T-helper 2 cell treated with Interferon-gamma antibody and Interleukin-4, amounts not matched to agents 5 μg/mL and 100 μg/mL, for 36 hours (primary cell): ENCODE results near the gene CTNNA3.

Experiments
- DNase-seq: peaks from one replicate; pipeline ENCODE4 v3.0.0; 2021; ENCODE audit warnings: low spot score
- H3K27ac Mint-ChIP-seq: one replicate; pipeline ENCODE4 v1.8.0; 2021; ENCODE audit warnings: mild to moderate bottlenecking, mixed read lengths
- H3K27me3 Mint-ChIP-seq: one replicate; pipeline ENCODE4 v1.8.0; 2021; ENCODE audit warnings: low read depth, mixed read lengths
- H3K36me3 Mint-ChIP-seq: one replicate; pipeline ENCODE4 v1.8.0; 2021; ENCODE audit warnings: low read depth, mixed read lengths
- H3K4me1 Mint-ChIP-seq: one replicate; pipeline ENCODE4 v1.8.0; 2021; ENCODE audit warnings: low read depth, mixed read lengths
- H3K4me3 Mint-ChIP-seq: one replicate; pipeline ENCODE4 v1.8.0; 2022; ENCODE audit warnings: mild to moderate bottlenecking, moderate library complexity, mixed read lengths
- H3K9me3 Mint-ChIP-seq: one replicate; pipeline ENCODE4 v1.8.0; 2021; ENCODE audit warnings: mixed read lengths

The CTNNA3 gene

DNA sequence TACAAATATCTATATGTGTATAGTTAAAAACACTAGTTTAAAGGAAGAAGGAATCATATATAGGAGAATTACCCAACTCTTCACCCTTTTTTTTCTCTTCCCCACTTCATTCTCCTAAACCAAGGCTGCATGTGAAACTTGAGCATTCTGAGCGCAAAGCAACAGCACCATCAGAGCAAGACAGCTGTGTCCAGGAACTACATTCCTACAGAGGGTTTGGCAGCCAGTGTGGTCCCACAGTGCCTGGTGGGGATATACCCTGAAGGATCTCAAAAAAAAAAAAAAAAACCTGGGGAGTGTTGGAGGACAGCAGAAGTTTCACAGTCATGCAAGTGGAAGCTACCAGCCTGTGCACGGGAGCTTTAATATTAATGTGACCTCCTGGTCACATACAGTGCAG is 310.4 kb downstream of the CTNNA3 start:
- peaks cover 2% of the 10 kb centered on the region for H3K4me1 Mint-ChIP-seq
- H3K27me3 Mint-ChIP-seq, result peaks cover 10% of the 10 kb centered on the region
- DNase-seq, result no peak
- H3K9me3 Mint-ChIP-seq, result no peaks in the 10 kb centered on the region
- no peak overlapping the region for H3K4me3 Mint-ChIP-seq
- H3K36me3 Mint-ChIP-seq, result no peaks in the 10 kb centered on the region
- no peak overlapping the region for H3K27ac Mint-ChIP-seq

DNA sequence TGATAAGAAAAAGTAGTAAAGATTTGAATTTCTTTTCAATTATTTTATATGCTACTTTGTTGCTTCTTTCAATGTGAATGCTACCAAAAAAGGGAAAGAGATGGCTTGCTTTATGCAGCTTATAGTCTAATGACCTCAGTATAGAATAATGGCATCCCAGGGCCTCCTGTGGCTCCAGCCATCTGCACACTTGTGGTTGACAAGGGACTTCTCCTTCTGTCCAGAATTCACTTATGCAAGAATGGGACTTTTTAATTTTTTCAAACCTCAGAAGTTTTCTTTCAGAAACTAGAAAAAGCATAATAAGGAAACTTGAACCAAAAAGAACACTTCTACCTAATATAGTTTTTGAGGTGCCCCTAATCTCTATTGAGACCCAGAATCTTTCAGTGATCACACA is 310.9 kb downstream of the CTNNA3 start:
- no peak overlapping the region for H3K27ac Mint-ChIP-seq
- no peak for DNase-seq
- no peaks in the 10 kb centered on the region for H3K36me3 Mint-ChIP-seq
- H3K4me1 Mint-ChIP-seq, result peaks cover 2% of the 10 kb centered on the region
- no peaks in the 10 kb centered on the region for H3K9me3 Mint-ChIP-seq
- no peak overlapping the region for H3K4me3 Mint-ChIP-seq
- peaks cover 10% of the 10 kb centered on the region for H3K27me3 Mint-ChIP-seq

DNA sequence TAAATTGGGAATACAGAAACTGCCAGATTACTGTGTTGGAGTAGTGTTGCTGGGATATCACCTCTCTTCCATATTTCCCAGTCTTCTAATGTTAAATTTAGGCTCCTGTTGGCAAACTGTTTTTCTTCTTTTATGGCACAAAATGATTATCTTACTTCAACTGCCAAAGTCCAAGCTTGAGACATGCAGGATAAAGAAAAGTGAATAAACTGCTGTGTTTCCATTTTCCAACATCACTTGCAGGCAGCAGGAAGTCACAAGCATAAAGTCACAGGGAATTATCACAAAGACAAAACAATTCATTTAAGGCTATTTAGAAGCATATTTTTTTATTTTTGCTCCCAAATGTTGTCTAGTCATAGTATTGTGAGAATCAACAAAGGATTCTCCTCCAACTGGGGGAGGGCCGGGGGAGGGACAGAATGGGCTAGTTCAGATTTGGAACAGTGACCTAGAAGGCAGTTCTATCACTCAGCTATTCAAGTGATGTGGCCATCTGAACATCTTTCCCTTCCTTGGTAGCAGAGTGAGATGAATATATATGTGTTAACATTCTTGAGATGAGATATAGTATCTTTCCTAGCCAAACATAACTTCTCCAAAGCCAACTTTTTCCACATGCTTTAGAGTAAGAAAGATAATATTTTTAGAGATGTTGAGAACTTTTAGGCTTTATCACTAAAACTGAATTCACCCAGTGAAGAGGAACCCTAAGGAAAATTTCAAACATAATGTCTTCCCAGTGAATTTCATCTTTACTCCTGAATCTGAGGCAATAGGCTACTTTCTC is 364.7 kb downstream of the CTNNA3 start:
- Mint-ChIP-seq H3K36me3 (no peaks in the 10 kb centered on the region), H3K27me3 (no peaks in the 10 kb centered on the region), H3K9me3 (no peaks in the 10 kb centered on the region), H3K4me3 (no peak overlapping the region), H3K27ac (no peak overlapping the region), H3K4me1 (no peaks in the 10 kb centered on the region)
- no peak for DNase-seq

DNA sequence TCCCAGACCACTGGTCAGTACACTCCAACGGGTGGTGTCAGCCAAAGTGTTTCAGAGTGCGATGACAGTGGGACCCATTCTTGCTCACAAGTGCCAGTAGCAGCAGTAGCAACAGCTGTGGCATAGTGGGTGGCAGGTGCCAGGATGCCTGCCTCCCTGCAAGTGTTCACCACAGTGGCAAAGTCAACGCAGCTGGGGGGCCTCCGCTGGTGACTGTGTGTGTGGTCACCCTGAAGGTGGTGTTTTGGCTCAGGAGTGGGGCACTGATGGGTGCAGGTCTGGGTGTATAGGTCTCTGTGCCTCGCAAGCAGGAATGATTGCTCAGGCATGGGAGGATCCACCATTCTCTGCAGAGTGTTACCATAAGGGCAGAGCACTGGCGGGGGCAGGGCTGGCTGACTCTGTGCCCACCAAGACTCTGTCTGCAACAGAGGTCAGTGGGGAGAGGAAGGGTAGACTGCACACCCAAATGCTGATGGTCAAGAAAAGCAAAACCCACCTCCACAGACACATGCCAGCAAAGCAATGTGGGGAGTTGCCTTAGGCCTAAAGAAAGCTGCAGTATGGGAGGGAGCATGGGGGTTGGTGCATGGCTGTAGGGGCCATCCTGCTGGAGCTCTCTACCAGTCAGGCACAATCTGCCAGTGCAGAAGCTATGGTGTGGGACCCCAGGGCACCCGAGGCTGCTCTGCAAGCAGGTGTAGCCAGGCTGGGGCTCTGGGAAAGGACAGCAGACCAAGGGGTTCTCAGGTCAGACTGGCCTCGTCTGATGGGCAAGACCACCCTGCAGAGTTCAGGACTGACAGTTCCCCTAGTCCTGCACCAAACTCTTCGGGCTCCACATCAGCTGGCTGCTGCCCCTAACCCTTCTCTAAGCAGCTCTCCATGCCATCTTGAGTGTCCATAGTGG is 368.1 kb downstream of the CTNNA3 start:
- peaks cover 9% of the 10 kb centered on the region for H3K9me3 Mint-ChIP-seq
- no peaks in the 10 kb centered on the region for H3K4me1 Mint-ChIP-seq
- no peak overlapping the region for H3K4me3 Mint-ChIP-seq
- no peaks in the 10 kb centered on the region for H3K27me3 Mint-ChIP-seq
- H3K36me3 Mint-ChIP-seq, result no peaks in the 10 kb centered on the region
- H3K27ac Mint-ChIP-seq, result no peak overlapping the region
- no peak for DNase-seq

DNA sequence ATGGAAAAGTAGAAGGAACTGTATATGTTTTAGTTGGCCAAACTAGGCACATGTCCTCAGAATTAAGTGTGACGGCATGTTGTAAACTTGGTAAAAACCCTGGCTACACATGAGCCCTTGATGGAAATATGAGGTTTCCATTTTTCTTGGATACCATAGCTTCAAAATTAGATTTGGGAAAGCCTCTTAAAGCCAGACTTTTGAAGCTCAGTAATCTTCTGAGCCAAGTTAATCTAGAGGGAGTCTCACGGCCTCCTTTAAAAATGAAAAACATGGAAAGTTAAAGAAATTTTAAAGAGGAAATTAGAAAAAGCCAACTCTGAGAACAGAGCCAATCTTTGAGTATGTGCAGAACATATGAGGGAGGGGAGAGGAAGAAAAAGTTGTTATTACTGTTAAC is 376.0 kb downstream of the CTNNA3 start:
- H3K4me3 Mint-ChIP-seq, result no peak overlapping the region

GRCh38 chr10:67308912-67309311 is 387.1 kb downstream of the CTNNA3 start:
- DNase-seq, result no peak
- H3K4me3 Mint-ChIP-seq, result no peak overlapping the region
- H3K4me1 Mint-ChIP-seq, result no peaks in the 10 kb centered on the region
- H3K27ac Mint-ChIP-seq, result no peak overlapping the region
- no peaks in the 10 kb centered on the region for H3K9me3 Mint-ChIP-seq
- no peaks in the 10 kb centered on the region for H3K36me3 Mint-ChIP-seq
- H3K27me3 Mint-ChIP-seq, result no peaks in the 10 kb centered on the region

More for the DNA sequence above, 376.0 kb downstream of the CTNNA3 start:
- Mint-ChIP-seq H3K27ac (no peak overlapping the region), H3K9me3 (peaks cover 4% of the 10 kb centered on the region), H3K27me3 (no peaks in the 10 kb centered on the region), H3K4me1 (no peaks in the 10 kb centered on the region), H3K36me3 (no peaks in the 10 kb centered on the region)
- DNase-seq, result no peak

GRCh38 chr10:67306588-67307205 is 389.3 kb downstream of the CTNNA3 start:
- Mint-ChIP-seq H3K27me3 (no peaks in the 10 kb centered on the region), H3K36me3 (no peaks in the 10 kb centered on the region), H3K27ac (no peak overlapping the region), H3K4me1 (no peaks in the 10 kb centered on the region), H3K4me3 (no peak overlapping the region), H3K9me3 (no peaks in the 10 kb centered on the region)
- no peak for DNase-seq

- no peaks in the 10 kb centered on the region for H3K9me3 Mint-ChIP-seq
Measured at GRCh38 chr10:67302701-67303100, 393.3 kb downstream of the CTNNA3 start.

DNA sequence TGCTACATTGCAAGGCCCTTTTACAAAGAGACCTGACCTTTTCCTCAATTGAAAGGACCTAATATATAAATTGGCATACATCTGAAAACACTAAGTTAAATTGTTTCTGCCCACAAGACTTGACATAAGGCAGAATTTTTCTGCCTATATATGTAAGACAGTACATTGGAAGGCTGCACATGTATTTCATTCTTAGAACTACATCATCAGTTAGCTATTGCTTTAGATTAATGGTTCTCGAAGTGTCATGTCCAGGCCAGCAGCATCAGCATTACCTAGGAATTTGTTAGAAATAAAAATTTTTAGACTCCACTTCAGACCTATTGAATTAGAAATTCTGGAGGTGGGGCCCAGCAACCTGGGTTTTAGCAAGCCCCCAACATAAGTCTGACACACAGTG is 396.2 kb downstream of the CTNNA3 start:
- no peak overlapping the region for H3K4me3 Mint-ChIP-seq
- no peaks in the 10 kb centered on the region for H3K9me3 Mint-ChIP-seq
- H3K36me3 Mint-ChIP-seq, result no peaks in the 10 kb centered on the region
- H3K27ac Mint-ChIP-seq, result no peak overlapping the region
- H3K27me3 Mint-ChIP-seq, result no peaks in the 10 kb centered on the region
- no peak for DNase-seq
- H3K4me1 Mint-ChIP-seq, result no peaks in the 10 kb centered on the region

More at GRCh38 chr10:67302701-67303100, 393.3 kb downstream of the CTNNA3 start:
- no peaks in the 10 kb centered on the region for H3K4me1 Mint-ChIP-seq
- no peak overlapping the region for H3K27ac Mint-ChIP-seq
- no peaks in the 10 kb centered on the region for H3K36me3 Mint-ChIP-seq
- no peak for DNase-seq
- H3K27me3 Mint-ChIP-seq, result no peaks in the 10 kb centered on the region
- no peak overlapping the region for H3K4me3 Mint-ChIP-seq

GRCh38 chr10:67297637-67298181 is 398.3 kb downstream of the CTNNA3 start:
- DNase-seq, result no peak
- no peaks in the 10 kb centered on the region for H3K4me1 Mint-ChIP-seq
- H3K9me3 Mint-ChIP-seq, result no peaks in the 10 kb centered on the region
- H3K27ac Mint-ChIP-seq, result no peak overlapping the region
- H3K4me3 Mint-ChIP-seq, result no peak overlapping the region
- no peaks in the 10 kb centered on the region for H3K27me3 Mint-ChIP-seq
- no peaks in the 10 kb centered on the region for H3K36me3 Mint-ChIP-seq

DNA sequence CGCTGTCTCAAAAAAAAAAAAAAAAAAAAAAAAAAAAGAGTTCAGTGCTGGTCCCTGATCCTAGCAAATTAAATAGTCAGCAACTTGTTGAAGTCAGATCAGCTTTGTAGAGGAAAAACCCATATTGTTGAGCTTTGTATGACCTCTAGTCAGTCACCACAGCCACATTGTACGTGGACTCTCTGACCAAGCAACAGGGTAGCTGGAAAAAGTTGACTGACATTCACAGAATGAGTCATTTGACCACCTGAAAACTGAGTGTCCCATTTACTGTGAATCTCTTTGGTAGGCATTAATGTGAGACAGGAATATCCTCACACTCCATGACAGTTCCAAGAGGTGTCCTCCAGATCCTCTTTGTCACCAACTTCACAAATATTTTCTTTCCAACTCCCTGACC is 399.1 kb downstream of the CTNNA3 start:
- no peaks in the 10 kb centered on the region for H3K4me1 Mint-ChIP-seq
- H3K9me3 Mint-ChIP-seq, result no peaks in the 10 kb centered on the region
- DNase-seq, result no peak
- no peaks in the 10 kb centered on the region for H3K27me3 Mint-ChIP-seq
- H3K36me3 Mint-ChIP-seq, result no peaks in the 10 kb centered on the region
- H3K27ac Mint-ChIP-seq, result no peak overlapping the region
- no peak overlapping the region for H3K4me3 Mint-ChIP-seq

GRCh38 chr10:67288688-67289410 is 407.1 kb downstream of the CTNNA3 start:
- Mint-ChIP-seq H3K27ac (no peak overlapping the region), H3K4me1 (no peaks in the 10 kb centered on the region), H3K36me3 (no peaks in the 10 kb centered on the region), H3K27me3 (no peaks in the 10 kb centered on the region), H3K4me3 (no peak overlapping the region), H3K9me3 (no peaks in the 10 kb centered on the region)
- no peak for DNase-seq

DNA sequence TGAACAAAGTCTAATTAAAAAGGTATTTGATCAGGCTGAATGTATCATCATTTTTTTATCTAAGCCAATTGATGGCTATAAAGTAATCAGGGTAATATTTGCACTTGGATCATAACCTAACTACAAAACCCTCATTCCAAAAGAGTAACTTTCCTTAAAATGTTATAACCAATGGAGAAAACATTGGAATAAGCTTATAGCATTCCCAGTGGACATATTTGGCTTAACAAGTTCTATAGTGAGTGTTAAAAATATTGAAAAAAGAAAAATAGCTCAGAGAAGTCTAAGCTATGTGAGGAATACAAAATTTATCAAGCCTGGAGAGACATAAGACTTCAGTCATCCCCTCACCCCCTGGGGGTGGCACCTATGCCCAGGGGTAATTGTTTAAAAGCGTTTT is 411.4 kb downstream of the CTNNA3 start:
- Mint-ChIP-seq H3K36me3 (no peaks in the 10 kb centered on the region), H3K27me3 (no peaks in the 10 kb centered on the region), H3K4me1 (no peaks in the 10 kb centered on the region), H3K9me3 (no peaks in the 10 kb centered on the region), H3K27ac (no peak overlapping the region), H3K4me3 (no peak overlapping the region)
- DNase-seq, result no peak
